Glutamatergic neuron (in vitro differentiated cells): ENCODE results near the gene FGD3. TPM values are rescaled to one million over a fixed set of nuclear protein-coding genes. Genes with fewer than 3 reads are reported as not detected.

ENCODE experiments used
- DNase-seq: peaks from one replicate; pipeline ENCODE4 v3.0.0; 2022
- H3K27ac Mint-ChIP-seq: one replicate; pipeline ENCODE4 v1.8.0; 2020; ENCODE audit warnings: mild to moderate bottlenecking, mixed read lengths, inconsistent platforms; ENCODE audit not compliant: unreplicated experiment
- H3K27me3 Mint-ChIP-seq: one replicate; pipeline ENCODE4 v1.8.0; 2020; ENCODE audit warnings: mild to moderate bottlenecking, moderate library complexity, mixed read lengths, inconsistent platforms; ENCODE audit not compliant: unreplicated experiment
- H3K36me3 Mint-ChIP-seq: one replicate; pipeline ENCODE4 v1.8.0; 2020; ENCODE audit warnings: mild to moderate bottlenecking, mixed read lengths, inconsistent platforms; ENCODE audit not compliant: unreplicated experiment
- H3K4me1 Mint-ChIP-seq: one replicate; pipeline ENCODE4 v1.8.0; 2020; ENCODE audit warnings: mild to moderate bottlenecking, low read depth, mixed read lengths, inconsistent platforms; ENCODE audit not compliant: unreplicated experiment
- H3K4me3 Mint-ChIP-seq: one replicate; pipeline ENCODE4 v1.8.0; 2020; ENCODE audit warnings: mild to moderate bottlenecking, mixed read lengths, inconsistent platforms; ENCODE audit not compliant: unreplicated experiment
- H3K9me3 Mint-ChIP-seq: one replicate; pipeline ENCODE4 v1.8.0; 2020; ENCODE audit warnings: mild to moderate bottlenecking, moderate library complexity, mixed read lengths, inconsistent platforms; ENCODE audit not compliant: unreplicated experiment
- CTCF ChIP-seq: fragments of 200-600 bp; sonication (generic); IDR thresholded peaks from one replicate; pipeline ENCODE4 v1.5.0; 2021; ENCODE audit not compliant: partially characterized antibody, unreplicated experiment
- total RNA-seq: library from RNA; stranded (reverse); fragmentation: NEBNext Ultra II Directional; extraction: Animal tissue kit (Norgen Biotek cat#: 25700); gene quantifications from one replicate; pipeline ENCODE4 v1.2.1, GENCODE V29; 2021; ENCODE audit not compliant: unreplicated experiment

FGD3 gene
- total RNA-seq, 1 donor from 2014 or later, result 1.2 TPM

- no peaks in the 10 kb centered on the region for H3K9me3 Mint-ChIP-seq
- H3K4me3 Mint-ChIP-seq, result no peak overlapping the region
- no peaks in the 10 kb centered on the region for H3K36me3 Mint-ChIP-seq
- no peak for DNase-seq
- H3K27me3 Mint-ChIP-seq, result peaks cover 7% of the 10 kb centered on the region
- TF ChIP-seq CTCF, result no peak
- H3K27ac Mint-ChIP-seq, result no peak overlapping the region
- no peaks in the 10 kb centered on the region for H3K4me1 Mint-ChIP-seq
These were observed 16.7 kb downstream of the FGD3 start for GRCh38 chr9:92963831-92964606.

- H3K36me3 Mint-ChIP-seq, result no peaks in the 10 kb centered on the region
- no peak overlapping the region for H3K27ac Mint-ChIP-seq
These were observed 17.3 kb downstream of the FGD3 start for GRCh38 chr9:92964607-92965060.

GRCh38 chr9:92965061-92965758, 17.9 kb downstream of the FGD3 start:
- TF ChIP-seq CTCF, result no peak
- H3K27ac Mint-ChIP-seq, result no peak overlapping the region
- H3K36me3 Mint-ChIP-seq, result no peaks in the 10 kb centered on the region
- no peaks in the 10 kb centered on the region for H3K4me1 Mint-ChIP-seq
- H3K27me3 Mint-ChIP-seq, result peaks cover 7% of the 10 kb centered on the region
- H3K9me3 Mint-ChIP-seq, result no peaks in the 10 kb centered on the region
- no peak for DNase-seq
- H3K4me3 Mint-ChIP-seq, result no peak overlapping the region

More at GRCh38 chr9:92964607-92965060, 17.3 kb downstream of the FGD3 start:
- Mint-ChIP-seq H3K9me3 (no peaks in the 10 kb centered on the region), H3K4me1 (no peaks in the 10 kb centered on the region), H3K27me3 (peaks cover 7% of the 10 kb centered on the region), H3K4me3 (no peak overlapping the region)
- no peak for TF ChIP-seq CTCF
- DNase-seq, result no peak

- Mint-ChIP-seq H3K27me3 (peaks cover 7% of the 10 kb centered on the region), H3K4me3 (no peak overlapping the region), H3K4me1 (no peaks in the 10 kb centered on the region), H3K36me3 (no peaks in the 10 kb centered on the region), H3K27ac (no peak overlapping the region), H3K9me3 (no peaks in the 10 kb centered on the region)
- no peak for DNase-seq
- no peak for TF ChIP-seq CTCF
These were observed 18.6 kb downstream of the FGD3 start for GRCh38 chr9:92965759-92966517.

- no peaks in the 10 kb centered on the region for H3K36me3 Mint-ChIP-seq
- no peak for DNase-seq
- TF ChIP-seq CTCF, result no peak
- no peak overlapping the region for H3K4me3 Mint-ChIP-seq
- no peaks in the 10 kb centered on the region for H3K9me3 Mint-ChIP-seq
- H3K27ac Mint-ChIP-seq, result no peak overlapping the region
- peaks cover 7% of the 10 kb centered on the region for H3K27me3 Mint-ChIP-seq
- no peaks in the 10 kb centered on the region for H3K4me1 Mint-ChIP-seq
These were observed 19.1 kb downstream of the FGD3 start for GRCh38 chr9:92966518-92966800.
